Left renal pelvis (tissue), 4 donors: Measurements from ENCODE around the gene B4GALT1. TPM values are rescaled to one million over a fixed set of nuclear protein-coding genes. Genes with fewer than 3 reads are reported as not detected.

Source experiments
- DNase-seq, 4 donors: peaks; one replicate each; pipeline ENCODE4 v3.0.0-alpha.2; 2013; ENCODE audit warnings: low read depth in 4 of 4, low spot score in 3 of 4
- polyA plus RNA-seq, 4 donors: library from polyadenylated mRNA; unstranded; fragments of 120-200 nt; gene quantifications; one replicate each; pipeline ENCODE4 v1.2.1, GENCODE V29; 2013; ENCODE audit not compliant: insufficient read length in 4 of 4

Gene B4GALT1
- polyA plus RNA-seq, 4 donors, result 85.5 to 131 (median 100.0) TPM

GRCh38 chr9:33127881-33128280, 39.3 kb downstream of the B4GALT1 start:
- DNase-seq, result no peak

GRCh38 chr9:33125871-33126823, 41.0 kb downstream of the B4GALT1 start:
- DNase-seq, result no peak

- DNase-seq, result no peak
Observed at GRCh38 chr9:33125461-33125860, 41.7 kb downstream of the B4GALT1 start.

DNA sequence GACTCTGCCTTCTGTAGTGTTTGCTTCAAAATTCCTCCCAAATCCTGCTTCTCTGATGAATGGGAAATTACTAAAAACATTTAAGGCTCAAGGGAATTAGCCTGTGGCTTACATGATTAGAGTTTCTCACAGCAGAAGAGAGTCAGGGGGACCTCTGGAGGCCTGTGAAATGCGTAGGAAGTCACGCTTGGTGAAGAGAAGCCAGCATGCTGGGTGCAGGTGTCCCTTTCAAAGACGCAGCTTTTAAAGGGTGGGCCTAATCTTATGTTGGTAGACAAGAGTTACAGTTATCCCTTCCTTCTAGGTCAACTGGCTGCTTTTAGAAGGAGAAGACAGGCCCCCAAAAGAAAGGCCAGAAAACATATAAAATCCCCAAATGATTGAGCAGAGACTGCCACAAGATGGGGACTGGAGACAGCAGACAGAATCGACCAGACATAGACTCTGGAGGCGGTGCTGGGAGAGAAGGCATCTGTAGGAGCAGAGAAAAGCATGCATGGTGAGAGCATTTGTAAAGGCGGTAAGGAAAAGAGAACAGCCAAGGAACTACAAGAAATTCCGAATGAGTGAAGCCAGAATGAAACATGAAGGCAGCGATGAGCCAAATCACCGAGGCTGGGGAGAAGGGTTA, 42.3 kb downstream of the B4GALT1 start:
- no peak for DNase-seq

DNA sequence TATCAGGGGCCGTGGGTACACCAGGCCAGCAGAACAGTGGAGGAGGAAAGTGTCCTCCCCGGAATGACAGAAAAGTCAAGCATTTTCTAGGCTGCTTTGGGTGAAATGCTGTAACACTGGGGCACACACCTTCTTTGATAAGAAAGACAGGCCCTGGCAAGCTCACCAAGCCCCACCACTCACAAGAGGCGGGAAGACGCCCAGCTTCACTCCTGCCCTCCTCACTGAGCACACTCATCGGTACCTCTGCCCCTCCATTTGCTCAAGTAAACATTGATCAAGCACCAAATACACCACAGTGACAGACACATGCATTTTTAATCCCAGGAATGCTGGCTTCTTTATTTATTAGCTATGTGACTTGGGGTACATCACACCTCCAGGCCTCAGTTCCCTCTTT, 43.1 kb downstream of the B4GALT1 start:
- DNase-seq, result no peak

- no peak for DNase-seq
Observed at GRCh38 chr9:33123407-33124031, 43.6 kb downstream of the B4GALT1 start.

DNA sequence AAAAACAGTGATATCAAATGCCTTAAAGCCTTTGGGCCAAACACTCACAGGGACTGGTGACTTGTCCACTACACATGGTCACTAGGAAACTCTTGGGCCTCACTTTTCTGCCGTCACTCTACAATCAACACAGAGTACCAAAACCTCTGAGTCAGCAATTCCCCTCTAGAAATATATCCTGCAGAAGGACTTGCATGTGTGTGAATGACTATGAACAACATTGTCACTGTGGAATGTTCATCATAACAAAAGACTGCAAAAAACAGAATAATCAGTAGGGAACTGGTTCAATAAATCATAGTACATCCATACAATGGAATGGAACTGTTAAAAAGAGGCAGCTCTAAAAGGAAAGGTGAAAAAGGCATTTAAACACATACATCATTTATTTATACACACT, 46.5 kb downstream of the B4GALT1 start:
- no peak for DNase-seq

GRCh38 chr9:33117796-33118195, 49.3 kb downstream of the B4GALT1 start:
- no peak for DNase-seq

GRCh38 chr9:33117306-33117705, 49.8 kb downstream of the B4GALT1 start:
- DNase-seq, result no peak

- DNase-seq, result no peak
Observed at GRCh38 chr9:33116860-33117259, 50.3 kb downstream of the B4GALT1 start.

GRCh38 chr9:33114746-33115145, 52.4 kb downstream of the B4GALT1 start:
- DNase-seq, result no peak

DNA sequence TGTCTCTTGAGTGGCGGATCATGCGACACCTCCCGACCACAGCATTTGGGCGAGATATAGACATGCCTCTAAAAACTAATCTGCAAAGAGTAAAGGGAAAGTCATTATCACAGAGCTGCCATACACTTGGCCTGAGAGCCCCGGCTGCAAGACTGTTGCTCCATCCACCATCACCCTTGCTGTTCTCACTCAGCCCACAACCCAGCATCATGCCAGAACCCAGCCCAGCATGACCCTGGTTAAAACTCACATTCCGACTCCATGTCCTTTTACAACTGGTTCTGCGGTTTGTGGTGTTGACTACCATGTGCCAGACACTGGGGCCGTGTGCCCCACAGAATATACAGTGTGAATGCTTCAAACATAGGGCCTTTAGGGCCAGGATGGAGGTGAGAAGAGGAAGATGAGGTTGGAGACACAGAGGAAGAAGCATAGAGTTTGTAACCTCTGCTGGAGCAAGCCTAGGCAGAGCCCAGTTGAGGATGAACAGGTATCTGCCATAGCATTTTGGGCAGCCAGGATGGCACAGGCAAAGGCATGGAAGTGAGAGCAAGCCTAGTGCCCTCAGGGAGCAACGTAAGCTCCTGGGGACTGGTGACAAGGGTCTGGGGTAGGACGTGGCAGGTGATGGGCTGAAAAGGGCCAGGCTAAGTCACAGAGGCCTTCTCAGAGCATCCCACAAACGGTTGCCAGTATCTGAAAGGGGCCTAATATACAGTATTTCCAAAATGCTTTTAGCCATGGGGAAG, 53.2 kb downstream of the B4GALT1 start:
- DNase-seq, result no peak

DNA sequence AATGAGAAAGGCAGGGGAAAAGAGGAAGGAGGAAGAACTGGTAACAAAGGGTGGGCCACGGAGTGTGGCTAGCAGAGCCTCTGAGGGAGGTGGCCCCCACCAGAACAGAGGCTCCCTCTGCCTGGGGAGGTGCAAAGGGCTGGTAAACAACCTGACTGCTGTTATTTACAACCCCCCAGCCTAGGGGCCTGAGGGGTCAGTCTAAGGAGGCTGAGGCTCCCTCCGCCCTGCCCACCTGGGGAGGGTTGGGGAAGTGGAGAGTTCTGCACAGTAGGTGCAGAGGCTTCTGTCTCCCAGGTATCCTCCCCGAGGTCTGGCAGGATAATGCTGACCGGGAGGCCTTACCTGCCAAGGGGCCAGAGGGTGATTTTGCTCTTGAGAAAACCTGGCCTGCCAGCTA, 55.0 kb downstream of the B4GALT1 start:
- DNase-seq, result no peak

GRCh38 chr9:33111631-33112030, 55.5 kb downstream of the B4GALT1 start:
- no peak for DNase-seq

DNA sequence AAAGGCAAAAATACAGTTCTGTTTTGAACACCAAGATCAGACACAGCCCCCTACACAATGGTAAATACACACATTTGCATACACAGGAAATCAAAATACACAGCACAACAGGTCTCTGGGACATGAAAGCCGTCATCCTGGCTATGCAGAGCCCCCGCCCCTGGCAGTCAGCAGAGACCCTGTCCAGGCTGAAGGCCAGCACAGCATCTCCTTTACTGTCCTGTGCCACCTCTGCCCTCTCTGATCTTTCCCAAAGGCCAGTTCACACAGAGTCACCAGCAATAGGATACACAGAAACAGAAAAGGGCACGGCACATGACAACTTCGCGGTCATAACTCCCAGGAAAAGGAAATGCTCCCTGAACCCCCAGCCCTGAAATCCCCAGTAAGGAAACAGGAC, 56.5 kb downstream of the B4GALT1 start:
- DNase-seq, result no peak

GRCh38 chr9:33109850-33110595, 57.1 kb downstream of the B4GALT1 start:
- DNase-seq, result no peak

DNA sequence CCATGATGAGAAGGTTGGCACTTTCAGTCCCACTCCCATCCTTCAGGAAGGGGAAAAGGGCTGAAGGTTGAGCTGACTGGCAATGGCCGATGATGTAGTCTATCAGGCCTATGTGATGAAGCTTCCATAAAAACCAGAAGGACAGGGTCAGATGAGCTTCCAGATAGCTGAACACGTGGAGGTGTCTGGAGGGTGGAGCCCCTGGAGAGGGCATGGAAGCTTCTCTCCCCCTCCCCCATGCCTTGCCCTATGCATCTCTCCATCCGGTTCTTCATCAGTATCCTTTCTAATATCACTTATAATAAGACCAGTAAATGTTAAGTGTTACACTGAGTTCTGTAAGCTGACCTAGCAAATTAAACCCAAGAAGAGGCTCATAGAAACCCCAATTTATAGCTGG, 58.0 kb downstream of the B4GALT1 start:
- DNase-seq, result no peak

GRCh38 chr9:33108472-33108871, 58.7 kb downstream of the B4GALT1 start:
- DNase-seq, result no peak

DNA sequence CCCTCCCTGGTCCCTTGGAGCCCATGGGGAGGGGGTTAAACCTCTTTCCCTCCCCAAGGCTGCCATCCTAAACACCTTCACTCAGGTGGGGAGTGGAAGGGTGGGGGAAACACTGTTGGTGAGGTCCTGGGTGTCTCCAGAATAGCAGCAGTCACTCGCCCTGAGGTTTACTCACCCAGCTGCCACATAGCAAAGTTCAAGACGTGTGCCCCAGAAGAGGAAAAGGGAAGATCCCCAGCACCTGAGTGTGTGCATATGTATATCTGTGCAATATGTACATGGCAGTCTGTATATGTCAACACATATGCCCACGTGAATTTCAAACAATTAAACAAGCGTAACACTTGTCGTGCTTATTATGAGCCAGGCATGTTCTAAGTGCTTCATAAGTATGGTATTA, 59.4 kb downstream of the B4GALT1 start:
- no peak for DNase-seq
